PC-9 (cell line): ENCODE results near the gene ATXN7.

Experiments
- EZH2 ChIP-seq: fragments of 200-600 bp; sonication (generic); IDR thresholded peaks from 2 replicates; pipeline ENCODE4 v1.8.0; 2017; ENCODE audit warnings: antibody characterized with exemption, low read depth
- TF ChIP-seq, protein P1 (sequence below): fragments of 200-600 bp; sonication (generic); conservative IDR thresholded peaks from 2 replicates; pipeline ENCODE4 v1.6.1; 2017; ENCODE audit warnings: mixed run types, antibody characterized with exemption, mild to moderate bottlenecking, moderate library complexity

DNA sequence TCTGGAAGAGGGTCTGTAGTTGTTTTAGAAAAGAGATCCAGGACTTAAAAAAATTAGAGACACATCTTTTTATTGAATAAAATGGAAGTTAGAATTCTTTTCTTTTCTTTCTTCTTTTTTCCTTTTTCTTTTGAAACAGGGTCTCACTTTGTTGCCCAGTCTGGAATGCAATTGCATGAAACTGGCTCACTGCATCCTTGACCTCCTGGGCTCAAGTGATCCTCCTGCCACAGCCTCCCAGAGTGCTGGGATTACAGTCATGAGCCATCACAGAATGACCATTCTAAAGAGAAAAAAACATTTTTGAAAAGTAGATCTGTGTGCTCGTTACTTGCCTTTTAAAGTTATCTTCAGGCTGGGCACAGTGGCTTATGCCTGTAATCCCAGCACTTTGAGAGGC lies 3.6 kb downstream of the ATXN7 start:
- TF ChIP-seq, protein P1, sequence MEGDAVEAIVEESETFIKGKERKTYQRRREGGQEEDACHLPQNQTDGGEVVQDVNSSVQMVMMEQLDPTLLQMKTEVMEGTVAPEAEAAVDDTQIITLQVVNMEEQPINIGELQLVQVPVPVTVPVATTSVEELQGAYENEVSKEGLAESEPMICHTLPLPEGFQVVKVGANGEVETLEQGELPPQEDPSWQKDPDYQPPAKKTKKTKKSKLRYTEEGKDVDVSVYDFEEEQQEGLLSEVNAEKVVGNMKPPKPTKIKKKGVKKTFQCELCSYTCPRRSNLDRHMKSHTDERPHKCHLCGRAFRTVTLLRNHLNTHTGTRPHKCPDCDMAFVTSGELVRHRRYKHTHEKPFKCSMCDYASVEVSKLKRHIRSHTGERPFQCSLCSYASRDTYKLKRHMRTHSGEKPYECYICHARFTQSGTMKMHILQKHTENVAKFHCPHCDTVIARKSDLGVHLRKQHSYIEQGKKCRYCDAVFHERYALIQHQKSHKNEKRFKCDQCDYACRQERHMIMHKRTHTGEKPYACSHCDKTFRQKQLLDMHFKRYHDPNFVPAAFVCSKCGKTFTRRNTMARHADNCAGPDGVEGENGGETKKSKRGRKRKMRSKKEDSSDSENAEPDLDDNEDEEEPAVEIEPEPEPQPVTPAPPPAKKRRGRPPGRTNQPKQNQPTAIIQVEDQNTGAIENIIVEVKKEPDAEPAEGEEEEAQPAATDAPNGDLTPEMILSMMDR, result no peak
- no peak for TF ChIP-seq EZH2
